GM19035 (cell line): ENCODE results near the gene AGBL1.

Experiments
- ATAC-seq: cut with Tn5 transposase; IDR thresholded peaks from one replicate; pipeline ENCODE4 v1.9.1; 2021; ENCODE audit not compliant: unreplicated experiment

Gene AGBL1

DNA sequence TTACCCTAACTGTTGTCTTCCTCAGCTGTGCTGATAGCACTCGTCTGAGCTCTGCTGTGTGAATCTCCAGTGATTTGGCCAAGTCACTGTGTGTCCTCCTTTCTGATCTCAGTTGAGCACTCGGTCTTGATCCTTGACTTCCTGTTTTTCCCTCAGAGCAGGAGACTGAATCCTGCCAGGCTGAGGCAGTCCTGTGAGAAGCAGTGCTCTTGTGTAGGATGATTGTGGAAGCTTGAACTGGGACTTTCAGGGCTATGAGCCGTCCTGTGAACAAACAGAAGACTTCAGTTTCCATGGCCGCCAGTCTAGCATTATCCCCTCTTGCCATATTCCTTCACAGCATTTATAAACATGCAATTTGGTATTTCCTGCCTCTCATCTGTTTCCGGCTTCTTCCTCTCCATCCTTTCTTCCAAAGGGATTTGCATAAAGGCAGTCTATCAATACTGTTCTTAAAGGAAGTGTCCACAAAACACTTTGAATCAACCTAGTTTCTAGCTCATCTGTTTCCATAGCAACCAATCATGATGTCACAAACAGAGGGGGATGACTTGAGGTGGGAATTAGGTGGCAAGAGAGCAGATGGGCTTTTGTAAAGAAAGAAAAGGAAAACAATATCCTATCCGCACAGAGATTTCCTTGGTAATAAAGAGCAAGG lies 237.2 kb downstream of the AGBL1 start:
- no peak for ATAC-seq

DNA sequence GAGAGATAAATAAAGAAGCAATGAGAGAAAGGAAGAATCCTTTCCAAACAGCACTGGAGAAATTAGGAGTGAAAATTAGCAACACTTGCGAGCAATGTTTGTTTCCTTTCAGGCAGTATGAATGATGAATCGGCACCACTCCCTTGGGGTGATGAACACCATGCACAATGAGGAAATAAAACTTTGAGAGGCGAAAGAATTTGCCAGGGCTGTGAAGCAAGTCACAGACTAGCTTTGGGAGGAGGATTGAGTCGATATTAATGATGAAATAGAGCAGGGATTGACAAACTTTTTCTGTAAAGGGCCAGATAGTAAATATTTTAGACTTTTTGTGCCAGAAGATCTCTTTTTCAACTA lies 237.7 kb downstream of the AGBL1 start:
- ATAC-seq: no peak

DNA sequence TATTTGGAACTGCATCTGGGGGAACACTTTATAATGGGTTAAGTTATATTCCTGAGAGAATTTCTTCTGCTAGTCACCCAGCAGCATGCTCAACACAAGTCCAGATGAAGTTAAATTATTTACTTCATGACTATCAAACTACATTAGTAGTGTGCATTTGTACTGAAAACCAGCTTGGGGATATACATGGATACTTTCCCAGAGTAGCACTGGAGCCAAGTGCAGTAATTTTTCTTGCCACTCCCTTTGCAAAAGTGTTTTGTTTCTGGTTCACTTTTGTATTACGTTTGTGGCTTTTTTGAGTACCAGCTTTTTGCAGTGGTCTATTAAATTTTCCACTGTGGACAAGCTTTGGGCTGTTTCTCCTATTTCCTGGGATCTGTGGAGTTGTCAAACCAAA lies 243.0 kb downstream of the AGBL1 start:
- ATAC-seq: no peak

DNA sequence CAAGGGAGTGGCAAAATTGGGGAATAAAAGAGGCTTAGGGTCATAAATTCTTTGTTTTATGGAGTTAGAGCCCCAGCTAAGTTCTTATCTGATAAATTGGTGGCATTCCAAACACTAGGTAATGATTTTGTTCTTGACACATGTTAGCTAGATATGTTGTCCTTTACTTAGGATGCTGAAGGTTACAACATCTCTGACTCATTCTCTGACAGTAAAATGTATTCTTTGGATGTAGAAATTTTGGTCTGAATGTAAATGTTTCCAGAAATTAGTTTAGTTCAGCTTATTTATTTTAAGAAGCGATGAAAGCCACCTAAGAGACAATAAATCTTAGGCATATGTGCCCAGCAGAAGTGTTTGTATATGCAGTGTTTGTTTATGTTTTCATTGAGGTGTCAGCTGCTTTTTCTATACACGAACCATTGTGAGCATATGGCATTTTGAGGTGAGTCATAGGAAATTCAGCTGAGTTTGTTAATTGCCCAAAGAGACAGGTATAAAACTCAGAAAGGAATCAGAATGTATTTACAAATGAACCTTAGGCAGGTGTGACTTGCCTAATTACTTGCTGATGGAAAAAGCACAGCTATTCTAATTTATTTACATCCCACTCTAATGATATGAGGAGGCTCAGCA lies 247.7 kb downstream of the AGBL1 start:
- ATAC-seq: no peak

DNA sequence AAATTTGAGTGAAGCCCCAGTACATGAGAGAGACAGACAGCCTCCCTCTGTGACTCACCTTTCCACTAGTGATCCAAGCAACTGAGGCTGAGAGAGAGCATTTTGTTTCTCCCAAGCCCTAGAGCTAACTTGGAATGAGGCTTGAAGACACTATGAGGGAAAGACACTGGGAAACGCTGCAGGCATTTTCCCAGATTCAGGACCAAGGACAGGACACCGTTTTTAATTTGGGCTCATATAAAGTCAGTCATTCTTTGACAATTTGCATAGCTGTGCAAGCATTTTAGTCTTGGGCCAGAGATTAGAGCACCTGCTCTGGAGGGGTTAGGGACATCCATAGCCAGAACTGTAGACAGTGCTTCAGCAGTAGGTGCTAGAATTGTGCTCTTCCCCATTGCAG lies 249.0 kb downstream of the AGBL1 start:
- no peak for ATAC-seq

DNA sequence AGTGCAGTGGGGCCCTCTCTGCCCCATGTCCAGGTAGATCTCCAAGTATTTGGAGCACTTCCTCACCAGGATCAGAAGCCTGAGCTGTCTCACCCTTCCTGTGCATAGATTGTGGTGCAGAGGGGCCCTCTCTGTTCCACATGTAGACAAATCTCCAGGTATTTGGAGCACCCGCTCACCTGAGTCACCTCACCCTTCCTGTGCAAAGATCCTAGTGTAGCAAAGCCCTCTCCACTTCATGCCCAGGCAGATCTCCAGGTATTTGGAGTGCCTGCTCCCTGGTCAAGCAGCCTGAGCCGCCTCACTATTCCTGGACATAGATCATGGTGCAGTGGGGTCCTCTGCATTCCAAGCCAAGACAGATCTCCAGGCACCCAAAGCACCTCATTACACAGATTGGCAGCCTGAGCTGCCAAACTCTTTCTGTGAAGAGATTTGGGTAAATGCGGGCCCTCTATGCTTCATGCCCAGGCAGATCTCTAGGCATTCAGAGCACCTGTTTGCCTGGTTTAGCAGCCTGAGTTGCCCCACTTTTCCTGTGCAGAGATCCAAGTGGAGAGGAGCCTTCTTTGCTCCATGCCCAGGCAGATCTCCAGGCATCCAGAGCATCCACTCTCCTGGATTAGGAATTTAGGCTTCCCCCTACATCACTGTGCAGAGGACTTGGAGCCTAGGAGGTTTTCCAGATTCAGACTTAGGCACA lies 249.8 kb downstream of the AGBL1 start:
- no peak for ATAC-seq

DNA sequence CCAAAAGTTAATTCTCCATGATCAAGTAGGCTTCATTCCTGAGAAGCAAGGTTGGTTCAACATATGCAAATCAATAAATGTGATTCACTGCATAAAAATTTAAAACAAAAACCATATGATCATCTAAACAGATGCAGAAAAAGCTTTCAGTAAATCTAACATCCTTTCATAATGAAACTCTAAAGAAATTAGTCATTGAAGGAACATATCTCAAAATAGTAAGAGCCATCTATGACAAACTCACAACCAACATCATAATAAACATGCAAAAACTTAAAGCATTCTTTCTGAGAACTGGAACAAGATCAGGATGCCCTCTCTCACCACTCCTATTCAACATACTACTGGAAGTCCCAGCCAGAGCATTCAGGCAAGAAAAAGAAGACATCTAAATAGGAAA lies 254.1 kb downstream of the AGBL1 start:
- no peak for ATAC-seq

DNA sequence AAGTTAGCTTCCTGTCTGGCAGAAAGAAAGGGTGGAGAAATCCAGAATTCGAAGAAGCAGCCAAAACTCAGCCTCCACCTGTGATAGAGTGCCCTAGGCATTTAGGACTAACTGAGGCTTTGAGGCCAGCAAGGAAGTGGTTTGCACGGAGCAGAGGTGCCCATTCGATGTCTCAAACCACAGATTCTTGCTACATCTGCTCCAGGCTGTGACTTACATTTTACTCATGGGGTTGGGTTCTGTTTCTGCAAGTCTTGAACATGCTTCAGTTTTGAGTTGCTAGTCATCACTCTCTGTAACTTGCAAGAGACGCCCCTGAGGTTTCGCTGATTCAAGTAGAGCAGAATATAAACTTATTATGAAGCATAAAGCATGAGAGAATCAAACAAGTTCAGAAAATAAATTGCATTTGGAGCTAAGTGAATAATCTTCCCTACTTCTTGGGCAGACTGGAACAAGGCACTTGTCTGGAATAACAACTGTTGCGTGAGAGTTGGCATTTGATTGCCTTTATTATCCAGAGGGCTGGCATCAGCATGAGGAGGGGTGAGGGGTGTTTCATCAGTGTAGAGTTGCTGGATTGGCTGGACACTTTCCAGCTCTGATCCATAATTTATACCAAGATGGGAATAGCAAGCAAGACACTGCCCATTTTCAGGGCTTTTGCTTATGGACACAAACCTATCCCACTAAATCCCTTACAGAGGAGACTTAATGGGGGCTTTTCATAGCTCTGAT lies 256.5 kb downstream of the AGBL1 start:
- no peak for ATAC-seq

DNA sequence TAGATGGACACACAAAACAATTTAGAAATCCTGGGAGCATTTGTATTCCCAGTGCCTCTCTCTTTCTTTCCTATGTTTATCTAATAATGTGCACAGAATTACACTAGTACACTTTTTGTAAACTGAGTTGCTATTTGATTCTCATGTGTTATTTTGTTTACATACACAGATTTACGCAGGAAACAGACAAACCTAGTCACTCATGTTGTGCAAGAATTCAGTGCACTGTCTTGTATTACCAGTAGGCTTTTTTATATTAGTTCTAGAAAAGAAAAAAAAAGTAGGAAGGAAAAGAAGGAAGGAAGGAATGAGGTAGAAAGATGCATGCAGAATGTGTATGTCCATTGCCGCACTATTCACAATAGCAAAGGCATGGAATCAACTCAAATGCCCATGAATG lies 257.4 kb downstream of the AGBL1 start:
- no peak for ATAC-seq

DNA sequence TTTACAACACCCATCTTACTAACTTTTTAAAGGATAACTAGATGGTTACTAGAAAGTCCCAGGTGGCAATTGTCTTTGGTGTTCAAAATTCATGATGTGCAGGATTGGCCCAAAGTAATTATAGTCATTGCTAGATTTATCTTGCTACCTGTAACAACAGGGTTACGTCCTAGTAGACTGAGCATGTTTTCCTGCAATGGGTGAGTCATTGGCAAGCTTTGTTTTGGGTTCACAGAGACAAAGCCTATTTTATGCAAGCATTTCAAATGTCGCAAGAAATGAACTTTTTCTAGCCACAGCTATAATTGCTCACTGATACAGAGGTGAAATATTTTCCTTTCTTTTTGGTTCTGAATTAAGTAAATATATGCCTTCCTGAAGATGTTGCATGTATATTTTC lies 267.6 kb downstream of the AGBL1 start:
- ATAC-seq: no peak

DNA sequence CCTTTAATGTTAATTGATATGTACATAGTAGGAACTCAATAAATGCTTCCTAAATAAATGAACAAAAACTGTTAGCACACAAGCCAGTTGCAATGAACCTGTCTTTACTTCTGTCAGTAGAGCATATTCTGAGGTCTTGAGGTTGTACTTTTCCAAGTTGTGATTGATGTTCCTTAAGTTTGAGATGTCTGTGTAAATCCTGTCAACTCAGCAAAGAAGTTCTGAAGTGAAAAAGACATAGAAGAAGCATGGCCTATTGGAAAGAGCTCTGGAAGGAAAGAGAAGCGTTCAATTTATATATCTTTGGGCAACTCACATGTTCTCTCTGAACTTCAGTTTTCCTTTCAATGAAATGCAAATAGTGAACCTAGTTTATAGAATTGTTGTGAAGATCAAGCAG lies 269.9 kb downstream of the AGBL1 start:
- no peak for ATAC-seq

DNA sequence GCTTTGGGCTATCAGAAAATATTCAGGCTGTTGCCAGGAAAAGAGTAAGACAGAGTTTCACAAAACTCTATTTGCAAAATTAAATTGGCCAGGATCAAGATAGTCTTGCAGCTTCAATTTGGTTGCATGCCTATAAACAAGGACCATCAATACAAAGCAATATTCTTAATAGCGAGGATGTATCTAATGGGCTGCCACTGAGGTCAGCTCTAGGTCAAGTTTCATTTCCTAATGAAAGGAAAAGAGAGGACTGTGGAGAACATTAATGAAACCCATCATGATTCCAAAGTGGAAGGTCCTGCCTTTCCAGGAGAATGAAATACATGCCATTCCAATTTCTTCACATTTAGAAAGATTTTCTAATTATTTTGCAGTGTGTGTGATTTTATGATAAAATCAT lies 273.5 kb downstream of the AGBL1 start:
- no peak for ATAC-seq

DNA sequence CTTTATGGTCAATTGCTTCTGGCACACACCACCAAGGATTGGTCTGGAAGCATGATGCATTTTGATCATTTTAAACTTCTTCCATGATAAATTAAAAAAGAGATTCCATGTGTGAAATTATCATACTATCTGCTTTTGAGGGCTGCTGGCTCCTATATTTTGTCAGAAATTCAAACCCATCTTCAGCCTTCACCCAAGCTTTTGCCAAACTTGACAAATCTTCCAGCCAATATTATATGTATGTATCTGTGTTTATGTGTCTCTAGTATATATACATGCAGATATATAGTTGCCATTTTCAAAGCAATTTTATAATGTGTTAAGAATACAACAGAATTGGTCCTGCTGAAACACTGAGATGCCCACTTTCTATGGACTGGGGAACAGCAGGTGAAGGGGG lies 275.7 kb downstream of the AGBL1 start:
- no peak for ATAC-seq

DNA sequence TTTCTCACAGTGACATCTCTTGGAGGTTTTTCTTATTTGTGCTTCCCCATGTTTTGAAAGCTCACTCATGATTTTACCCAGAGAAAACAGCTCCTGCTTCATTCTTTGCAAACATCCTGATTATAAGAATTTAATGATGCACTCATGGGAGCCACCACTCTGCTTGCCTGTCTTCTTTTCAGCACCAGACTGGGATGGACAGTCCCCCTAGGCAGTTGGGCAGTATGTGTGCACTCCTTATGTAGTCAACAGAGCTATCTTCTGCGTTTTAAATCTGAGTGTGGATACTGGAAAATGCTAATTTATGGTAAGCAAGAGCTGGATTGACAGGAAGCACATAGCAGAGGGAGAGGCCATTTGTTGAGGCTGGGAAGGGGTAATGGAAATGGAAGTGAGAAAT lies 276.1 kb downstream of the AGBL1 start:
- ATAC-seq: no peak

DNA sequence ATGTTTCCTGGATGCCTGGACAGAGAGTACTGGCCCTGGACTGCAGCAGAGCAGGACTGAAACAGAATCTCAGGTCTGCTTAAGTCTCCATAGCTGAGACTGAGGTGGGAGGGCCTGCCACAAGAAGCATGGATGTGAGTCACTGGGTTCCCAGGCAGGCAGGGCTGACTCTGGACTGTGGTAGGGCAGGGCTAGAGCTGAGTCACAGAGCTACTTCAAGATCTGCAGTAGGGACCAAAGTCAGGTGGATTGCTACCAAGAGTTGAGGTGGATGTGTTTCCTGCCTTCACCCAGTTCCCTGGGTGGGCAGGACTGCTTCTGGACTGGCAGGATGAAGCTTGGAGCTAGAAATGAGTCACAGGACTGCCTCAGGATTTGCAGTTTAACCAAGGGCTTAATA lies 282.9 kb downstream of the AGBL1 start:
- ATAC-seq: no peak

DNA sequence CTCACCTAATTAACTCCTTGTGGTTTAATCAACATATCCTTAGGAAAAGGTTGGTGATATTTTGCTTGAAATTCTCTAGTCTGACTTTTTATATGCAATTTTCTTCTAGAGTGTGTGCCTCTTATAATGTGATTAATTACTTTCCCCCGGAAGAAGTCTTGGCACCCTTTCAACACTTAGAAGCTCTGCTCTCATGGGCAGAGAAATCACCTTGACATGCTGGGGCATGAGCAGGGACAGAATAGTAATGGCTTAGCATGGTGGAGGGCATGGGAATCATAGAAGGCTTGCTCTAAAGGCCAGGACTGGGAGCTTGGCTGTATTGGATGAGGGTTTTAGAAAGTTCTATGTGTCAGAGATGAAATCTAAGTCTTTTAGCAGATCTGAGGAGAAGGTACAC lies 293.5 kb downstream of the AGBL1 start:
- no peak for ATAC-seq

DNA sequence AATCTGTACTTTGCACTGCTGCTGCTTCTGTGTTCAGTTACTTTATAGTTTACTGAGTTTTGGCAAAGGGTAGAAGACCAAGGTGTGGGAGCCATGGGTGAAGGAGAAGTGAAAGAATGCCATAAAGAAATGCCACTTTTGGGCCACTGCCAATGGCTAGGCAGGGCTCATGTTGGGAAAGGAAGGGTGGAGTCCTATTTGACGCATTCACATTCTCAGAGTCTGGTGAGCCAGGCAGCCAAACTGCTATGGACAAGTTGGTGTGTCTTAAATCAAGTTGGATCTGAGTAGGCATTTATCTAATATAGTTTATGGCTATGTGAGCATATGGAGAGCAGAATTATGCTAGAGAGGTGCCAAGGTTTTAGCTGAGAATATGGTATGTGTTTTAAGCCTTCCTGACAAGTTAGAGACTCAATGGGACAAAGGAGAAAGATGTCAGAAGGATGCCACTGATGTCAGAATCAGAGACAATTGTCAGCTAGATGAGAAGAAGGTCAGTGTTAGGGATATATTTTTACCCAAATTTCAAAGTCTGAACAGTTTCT lies 296.1 kb downstream of the AGBL1 start:
- ATAC-seq: no peak

DNA sequence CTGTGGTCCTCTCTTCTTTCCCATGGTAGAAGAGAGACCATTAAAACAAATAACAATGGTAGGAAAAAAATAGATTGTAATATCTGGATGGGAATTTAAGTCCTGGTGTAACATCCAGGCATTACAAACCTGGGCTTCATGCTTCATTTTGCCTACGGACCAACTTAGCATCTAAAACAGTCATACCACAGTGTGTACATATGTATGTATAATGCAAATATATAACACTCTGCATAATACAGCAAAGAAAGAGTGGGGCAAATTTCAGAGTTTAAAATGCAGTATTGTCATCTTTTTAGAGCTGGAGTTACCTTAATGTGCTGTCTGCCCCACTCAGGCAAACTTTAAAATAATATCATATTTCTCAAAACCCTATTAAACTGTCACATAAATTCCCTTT lies 298.2 kb downstream of the AGBL1 start:
- no peak for ATAC-seq

DNA sequence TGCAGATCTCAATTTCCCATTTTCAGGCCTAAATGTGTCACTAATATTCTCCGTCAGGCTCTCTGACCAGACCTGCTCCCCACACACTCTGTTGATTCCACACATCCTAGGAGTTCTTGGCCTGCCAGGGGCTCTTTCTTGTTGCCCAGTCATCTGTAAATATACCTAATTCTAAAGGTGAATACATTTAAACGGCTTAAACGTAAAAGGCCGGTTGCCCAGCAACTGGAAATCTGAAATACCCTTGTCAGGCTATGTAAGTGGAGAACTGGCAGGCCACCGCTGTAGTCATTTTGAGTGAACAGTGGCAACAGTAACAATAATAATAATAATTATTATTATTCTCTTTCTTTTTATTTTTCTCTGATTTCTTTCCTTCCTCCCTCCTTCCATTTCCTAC lies 302.7 kb downstream of the AGBL1 start:
- ATAC-seq: no peak

DNA sequence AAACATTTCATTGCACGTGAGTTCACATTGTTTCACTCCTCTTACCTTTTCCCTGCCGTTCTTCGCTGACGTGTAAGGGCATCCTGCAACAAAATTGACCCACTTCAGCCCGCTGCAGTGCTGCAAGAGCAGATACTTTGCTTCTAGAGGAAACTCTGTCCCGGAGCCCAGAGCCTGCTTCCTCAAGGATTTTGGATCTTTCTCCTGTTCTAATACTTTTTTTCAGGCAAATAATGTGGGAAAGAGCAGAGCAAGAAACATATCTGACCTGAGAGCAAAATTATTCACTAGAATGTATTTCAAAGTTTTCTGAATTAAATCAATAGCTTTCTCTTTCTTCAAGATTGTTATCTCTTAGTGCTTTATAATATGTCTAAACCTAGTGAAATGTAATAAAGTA lies 303.9 kb downstream of the AGBL1 start:
- no peak for ATAC-seq

DNA sequence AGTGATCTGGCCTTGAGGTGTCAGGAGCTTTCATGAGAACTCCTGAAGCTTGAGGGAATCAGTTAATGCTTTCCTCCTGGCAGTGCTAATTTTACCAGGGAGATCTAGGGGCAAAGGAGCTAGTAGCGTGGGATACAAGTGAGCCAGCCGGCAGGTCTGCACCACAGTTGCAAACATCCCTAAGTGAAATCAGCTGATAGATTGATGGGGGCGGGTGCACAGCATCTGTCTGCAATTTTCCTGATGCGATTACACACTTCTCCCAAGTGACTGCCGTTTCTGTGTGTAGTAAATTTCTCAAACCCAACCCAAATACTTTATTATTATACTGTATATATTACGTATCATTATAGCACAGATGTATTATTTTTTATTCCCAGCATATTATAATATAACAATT lies 304.5 kb downstream of the AGBL1 start:
- no peak for ATAC-seq

DNA sequence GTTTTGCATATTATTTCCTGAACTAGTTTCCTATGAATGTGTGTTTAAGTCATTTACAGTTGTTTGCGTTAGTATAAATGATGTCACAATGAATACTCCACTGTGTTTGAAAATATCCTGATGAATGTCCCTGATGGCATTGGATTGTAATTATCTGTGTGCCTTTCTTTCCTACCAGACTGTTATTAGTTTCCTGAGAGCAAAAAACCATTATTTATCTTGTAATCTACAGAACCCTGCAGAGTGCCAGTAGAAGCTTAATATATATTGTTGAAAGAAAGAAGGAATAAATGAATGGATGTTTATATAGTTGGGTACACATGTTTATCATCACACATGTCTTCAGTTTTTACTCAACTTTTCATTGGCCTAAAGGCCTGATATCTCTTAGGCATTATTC lies 312.6 kb downstream of the AGBL1 start:
- ATAC-seq: no peak
